ENCODE data around the gene PLXDC2.
"Not testable (repeated sequence)": the region's sequence is repeated elsewhere in the genome, so short reads cannot be mapped to it uniquely, and the experiment has no call there.

The PLXDC2 gene

DNA sequence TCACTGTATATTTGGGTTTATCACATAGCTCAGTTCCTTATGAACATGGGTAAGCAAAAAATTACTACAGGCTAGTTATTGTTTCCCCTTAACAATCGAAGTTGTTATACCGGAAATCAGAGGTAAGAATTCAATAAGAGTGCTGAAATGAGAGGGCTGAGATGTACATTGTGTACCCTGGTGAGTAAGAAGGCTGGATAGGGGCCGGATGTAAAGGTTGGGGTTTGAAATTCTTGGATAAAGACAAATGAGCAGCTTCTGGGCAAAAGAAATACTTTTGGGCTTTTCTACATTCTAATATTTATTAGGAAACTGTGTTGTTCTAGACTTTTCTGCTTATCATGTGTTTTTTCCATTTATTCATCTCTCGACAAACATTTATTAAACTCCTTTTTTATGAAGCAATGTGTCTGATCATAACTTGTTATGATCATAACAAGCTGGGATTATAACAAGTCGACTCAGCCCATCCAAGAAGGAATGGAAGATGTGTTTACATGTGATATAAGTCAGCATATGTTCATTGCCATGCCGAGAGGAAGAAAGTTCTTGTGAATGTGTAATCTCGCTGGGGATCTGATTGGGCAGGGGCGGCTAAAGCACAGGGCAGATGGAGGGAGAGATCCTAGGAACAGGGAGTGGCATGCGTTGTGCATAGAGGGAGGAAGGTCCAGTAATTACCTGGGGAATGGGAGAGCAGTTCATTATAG is 155.3 kb downstream of the PLXDC2 start:
- DNase-seq (ENCODE audit: low read depth in 2 of 2, low spot score in 1 of 2), result no peak

DNA sequence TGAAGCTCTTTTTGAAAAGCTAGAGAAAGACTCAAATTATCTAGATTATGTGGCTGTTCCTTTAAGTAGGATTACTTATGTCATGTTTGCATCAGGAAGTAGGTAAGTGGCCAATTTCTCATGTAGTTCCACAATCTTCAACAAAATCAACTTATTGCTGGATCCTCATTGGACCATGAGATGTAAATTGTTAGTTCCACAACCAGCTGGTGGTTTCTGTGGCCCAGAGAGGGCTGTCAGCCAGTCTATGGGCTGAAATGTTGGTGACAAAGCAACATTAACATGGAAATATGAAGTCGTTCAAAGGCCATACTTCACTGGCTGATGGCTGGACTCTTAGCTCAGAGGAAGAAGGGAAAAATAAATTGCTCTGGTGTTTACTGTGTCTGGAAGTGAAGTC is 157.9 kb downstream of the PLXDC2 start:
- DNase-seq (ENCODE audit: low read depth in 2 of 2, low spot score in 1 of 2), result no peak

DNA sequence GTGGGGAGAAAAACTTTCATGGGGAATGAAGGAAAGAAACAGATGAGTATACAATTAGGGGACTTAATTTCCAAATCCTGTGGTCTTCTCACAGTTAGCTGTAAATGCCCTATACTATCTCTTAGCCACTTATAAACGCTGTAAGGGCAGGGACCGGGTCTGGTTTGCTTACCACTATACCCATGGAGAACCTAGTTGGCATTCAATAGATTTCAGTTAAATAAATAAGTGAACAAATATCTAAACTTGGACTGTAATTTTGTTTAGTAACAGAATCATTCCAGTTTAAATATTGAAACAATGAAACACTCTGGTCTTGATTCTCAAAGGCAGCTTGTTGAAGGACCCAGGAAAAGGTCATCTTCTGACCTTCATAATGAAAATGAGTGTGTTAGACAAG is 158.3 kb downstream of the PLXDC2 start:
- DNase-seq (ENCODE audit: low read depth in 2 of 2, low spot score in 1 of 2), result no peak

DNA sequence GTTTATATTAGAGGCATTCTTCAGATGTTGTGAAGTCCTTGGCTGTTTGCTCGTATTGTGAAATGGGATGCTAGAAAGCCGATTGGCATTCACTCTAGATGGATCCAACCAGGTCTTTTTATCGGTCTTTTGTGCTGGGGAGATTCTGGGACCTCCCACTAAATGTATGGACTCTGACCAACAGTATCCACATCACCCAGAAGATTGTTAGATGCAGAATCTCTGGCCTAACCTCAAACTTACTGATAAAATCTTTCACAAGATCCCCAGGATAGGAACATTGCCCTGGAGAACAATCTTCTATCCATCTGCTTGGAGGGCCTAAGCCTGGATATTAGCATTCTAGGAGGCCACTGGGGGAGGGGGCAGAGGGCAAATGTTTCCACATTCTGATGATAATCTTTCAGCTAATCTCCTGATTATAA is 160.9 kb downstream of the PLXDC2 start:
- DNase-seq (ENCODE audit: low read depth in 2 of 2, low spot score in 1 of 2), result no peak

DNA sequence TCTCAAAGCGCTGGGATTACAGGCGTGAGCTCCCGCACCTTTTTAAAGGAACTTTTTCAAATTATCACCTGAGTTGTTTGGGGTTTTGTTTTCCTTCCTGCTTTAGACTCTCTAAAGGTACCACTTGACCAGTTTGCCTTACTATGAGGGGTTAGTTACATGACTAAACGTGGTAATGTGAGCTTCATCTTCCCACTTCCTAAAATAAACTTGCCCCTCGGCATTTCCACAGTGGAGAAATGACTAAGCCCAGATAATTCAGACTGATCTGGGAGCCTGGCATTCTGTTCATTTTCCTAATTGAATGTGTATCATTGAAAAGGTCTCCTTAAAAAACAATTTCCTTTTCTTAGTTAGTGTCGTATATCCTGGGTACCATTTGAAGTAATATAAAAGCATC is 163.4 kb downstream of the PLXDC2 start:
- DNase-seq (ENCODE audit: low read depth in 2 of 2, low spot score in 1 of 2), result no peak

DNA sequence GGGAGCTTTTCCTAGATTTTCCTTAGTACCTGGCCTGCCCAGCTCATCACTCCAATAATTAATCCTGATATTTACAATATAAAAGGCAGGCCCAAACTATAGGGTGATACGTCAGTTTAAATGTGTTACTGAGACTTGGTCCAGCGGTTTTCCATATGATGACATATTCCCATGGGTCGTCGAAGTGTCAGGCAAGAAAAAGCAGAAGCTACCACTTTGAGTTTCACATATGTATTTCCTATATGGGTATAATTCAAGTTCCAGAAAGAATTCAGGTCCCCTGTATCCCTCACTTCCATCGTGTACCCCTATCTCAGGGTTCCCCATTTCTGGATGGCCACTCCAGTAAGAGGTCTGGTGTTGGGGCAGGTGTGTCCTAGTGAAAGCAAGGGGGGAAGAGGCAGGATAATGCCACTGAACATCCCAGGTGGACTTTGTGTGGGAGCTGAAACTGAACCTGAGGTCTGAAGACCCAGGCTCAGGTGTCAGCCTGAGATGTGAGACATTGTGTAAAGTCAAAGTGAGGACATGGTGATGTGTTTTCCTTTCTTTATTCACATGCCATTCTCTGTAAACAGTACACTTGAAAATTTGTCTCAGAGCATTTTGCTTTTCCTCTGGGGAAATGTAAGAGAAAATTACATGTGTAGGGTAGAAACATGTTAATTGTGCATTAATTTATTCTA is 167.8 kb downstream of the PLXDC2 start:
- DNase-seq (ENCODE audit: low read depth in 2 of 2, low spot score in 1 of 2), result no peak

DNA sequence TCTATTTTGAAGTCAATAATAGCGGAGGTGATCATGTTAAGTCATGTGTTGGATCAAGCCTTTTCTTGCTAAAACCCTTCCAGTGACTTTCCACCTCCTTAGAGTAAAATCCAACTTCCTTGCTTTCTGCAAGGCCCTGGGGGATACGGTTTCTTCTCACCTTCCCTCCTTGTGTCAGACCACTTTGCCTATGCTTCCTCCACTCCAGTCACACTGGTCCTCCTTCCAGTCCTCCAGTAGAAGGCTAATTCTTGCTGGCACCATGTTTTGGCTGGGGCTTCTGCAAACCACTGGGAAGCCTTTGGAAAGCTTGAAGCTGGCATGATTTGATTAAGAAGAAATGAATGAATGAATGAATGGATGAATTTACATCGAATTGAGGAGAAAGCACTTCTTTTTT is 169.5 kb downstream of the PLXDC2 start:
- DNase-seq (ENCODE audit: low read depth in 2 of 2, low spot score in 1 of 2), result no peak

DNA sequence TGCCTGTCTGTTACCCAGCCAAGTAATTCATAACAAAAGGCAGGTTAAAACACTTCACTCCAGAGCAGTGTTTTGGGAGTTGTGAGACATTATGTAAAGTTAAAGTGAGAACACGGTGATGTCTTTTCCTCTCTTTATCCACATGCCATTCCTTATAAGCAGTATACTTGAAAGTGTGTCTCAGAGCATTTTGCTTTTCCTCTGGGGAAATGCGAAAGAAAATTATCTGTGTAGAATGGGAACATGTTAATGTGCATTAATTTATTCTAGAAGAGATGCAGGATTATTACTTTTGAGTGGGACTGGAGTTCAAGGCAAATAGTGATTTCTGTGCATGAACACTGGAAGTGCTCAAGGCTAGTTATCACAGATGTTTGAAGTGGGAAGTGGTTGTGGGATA is 170.4 kb downstream of the PLXDC2 start:
- DNase-seq (ENCODE audit: low read depth in 2 of 2, low spot score in 1 of 2), result no peak

DNA sequence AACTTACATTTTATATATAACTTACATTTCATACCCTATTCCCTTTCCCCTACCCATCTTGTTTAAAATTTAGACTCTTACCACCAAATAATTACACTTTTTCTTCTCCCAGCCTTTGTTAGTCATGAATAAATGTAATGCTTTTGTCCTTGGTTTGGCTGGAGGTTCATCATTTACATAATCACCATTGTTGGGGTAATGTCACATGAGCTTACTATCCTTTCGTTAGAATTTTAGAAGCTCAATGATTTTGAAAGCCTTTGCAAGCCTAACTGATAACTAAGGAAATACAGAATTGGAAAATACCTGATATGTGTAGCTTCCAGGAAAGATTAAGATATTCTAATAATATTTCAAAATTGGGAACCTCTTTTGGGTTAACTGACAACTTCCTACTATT is 171.7 kb downstream of the PLXDC2 start:
- no peak for DNase-seq (ENCODE audit: low read depth in 2 of 2, low spot score in 1 of 2)

DNA sequence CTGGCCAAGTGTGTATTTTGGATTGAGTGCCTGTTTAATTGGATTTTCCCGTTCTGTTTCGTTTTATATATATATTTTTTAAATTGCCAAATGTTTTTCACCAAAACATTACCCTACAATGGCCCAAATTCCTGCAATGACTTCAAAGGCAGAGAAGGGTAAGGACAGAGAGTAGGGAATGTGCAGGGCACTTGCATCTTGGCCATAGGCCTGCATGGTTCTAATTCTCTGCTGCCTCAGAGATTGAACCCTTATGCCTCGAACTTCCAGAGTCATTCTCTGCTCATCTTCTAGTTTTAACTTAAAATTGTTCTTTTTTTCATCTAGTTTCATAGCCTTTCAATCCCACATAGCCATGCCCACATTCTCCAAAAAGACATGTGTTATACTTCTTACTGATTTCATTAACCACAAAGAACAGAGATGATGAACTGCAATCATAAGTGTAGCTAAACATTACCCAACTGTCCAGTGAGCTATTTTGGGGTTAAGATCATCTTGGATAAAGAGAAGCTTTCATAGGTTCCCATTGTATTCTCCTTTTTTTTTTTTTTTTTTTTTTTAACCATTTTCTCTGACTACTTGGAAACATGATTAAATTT is 177.6 kb downstream of the PLXDC2 start:
- DNase-seq (ENCODE audit: low read depth in 2 of 2, low spot score in 1 of 2), result no peak

DNA sequence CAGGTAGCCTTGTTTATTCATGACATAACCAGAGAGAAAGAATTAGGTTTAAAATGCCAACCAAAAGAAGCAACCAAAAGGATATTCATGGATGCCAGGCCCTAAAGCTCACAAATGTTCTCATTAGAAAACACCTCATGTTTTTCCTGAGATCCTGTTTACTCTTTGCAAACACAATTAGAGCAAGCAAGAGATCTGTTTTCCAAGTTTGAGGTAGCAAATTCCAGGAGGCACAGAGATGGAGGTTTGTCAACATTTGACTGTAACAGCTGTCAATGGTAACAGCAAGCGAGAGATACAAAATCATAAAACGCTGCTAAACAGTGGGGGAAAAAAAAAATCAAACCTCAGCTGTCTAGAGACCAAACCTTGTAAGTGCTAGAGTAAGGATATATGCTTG is 182.2 kb downstream of the PLXDC2 start:
- no peak for DNase-seq (ENCODE audit: low read depth in 2 of 2, low spot score in 1 of 2)

DNA sequence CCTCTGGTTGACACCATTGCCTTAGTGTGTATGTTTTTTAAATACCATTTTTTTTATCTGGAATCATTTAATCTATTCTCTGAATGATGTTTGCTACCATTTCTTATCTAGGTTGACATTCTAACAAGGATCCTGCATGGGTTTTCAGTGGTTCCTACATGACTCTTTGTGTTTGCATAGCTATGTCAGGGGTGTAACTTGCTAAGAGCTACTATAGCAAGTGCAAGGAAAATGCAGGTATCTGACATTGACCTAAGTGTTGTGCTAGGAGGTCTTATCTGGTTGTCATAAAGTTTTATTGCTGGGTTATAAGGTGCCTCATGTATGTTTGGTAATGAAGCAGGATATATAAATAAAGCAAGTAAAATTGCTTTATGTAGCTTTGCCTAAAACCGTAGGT is 183.2 kb downstream of the PLXDC2 start:
- no peak for DNase-seq (ENCODE audit: low read depth in 2 of 2, low spot score in 1 of 2)

DNA sequence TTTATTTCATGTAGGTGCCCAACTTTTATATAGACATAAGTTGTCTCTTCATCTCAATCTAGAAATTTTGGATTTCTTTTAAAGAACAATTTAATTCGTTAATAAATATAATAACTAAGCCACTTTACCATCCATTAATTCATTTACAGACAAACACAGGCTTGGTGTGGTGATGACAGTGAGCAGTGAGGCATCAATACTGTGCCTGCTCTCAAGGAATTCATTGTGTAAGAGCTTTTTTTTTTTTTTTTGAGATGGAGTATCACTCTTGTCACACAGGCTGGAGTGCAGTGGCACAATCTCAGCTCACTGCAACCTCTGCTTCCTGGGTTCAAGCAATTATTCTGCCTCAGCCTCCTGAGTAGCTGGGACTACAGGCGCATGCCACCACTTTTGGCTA is 185.8 kb downstream of the PLXDC2 start:
- DNase-seq (ENCODE audit: low read depth in 2 of 2, low spot score in 1 of 2), result not testable (repeated sequence)

DNA sequence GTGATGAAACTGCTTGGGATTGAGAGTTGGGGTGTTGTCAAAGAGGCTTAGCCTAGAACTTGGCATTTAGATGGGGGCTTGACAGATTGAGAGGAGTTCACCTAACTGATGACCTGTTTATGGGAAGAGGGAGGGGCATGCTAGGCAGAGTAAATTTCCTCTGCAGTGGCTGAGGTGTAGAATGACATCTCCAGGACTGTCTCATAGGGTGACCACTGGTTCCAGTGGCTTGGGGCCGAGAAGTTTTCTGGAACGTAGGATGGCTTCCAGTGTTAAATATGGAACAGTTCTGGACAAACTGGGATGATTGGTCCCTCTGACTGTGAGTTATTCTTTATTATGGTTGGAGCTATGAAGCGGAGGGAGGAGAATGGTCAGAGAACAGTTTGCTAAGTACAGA is 186.4 kb downstream of the PLXDC2 start:
- no peak for DNase-seq (ENCODE audit: low read depth in 2 of 2, low spot score in 1 of 2)

DNA sequence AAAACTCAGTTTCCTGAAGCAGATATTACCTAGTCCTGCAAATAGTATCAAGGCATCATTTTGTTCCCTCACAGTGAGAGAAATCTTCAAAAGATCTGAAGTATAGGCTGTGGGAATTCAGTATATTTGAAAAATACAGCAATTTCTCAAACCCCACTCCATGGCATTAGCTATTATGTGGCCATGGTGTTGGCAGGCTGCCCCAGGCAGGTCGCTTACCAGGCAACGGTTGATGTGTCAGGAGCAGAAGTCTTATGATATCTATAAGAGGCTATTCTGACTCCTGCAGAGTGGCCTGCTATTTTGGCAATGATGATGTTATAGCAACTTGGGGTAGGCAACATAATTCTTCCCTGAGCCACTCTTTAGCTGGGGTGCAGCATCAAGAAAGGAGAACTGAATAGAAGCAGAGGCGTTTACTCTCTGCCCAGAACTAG is 187.9 kb downstream of the PLXDC2 start:
- DNase-seq (ENCODE audit: low read depth in 2 of 2, low spot score in 1 of 2), result no peak

DNA sequence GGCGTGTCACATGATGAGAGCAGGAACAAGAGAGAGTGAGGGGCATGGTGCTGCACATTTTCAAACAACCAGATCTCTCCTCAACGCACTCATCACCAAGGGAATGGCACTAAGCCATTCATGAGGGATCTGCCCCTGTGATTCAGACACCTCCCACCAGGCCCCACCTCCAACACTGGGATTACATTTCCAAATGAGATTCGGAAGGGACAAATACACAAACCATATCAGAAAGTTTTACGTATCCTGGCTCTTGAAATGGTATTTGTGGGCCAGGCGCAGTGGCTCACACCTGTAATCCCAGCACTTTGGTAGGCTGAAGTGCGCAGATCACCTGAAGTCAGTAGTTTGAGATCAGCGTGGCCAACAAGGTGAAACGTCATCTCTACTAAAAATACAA is 189.4 kb downstream of the PLXDC2 start:
- no peak for DNase-seq (ENCODE audit: low read depth in 2 of 2, low spot score in 1 of 2)

DNA sequence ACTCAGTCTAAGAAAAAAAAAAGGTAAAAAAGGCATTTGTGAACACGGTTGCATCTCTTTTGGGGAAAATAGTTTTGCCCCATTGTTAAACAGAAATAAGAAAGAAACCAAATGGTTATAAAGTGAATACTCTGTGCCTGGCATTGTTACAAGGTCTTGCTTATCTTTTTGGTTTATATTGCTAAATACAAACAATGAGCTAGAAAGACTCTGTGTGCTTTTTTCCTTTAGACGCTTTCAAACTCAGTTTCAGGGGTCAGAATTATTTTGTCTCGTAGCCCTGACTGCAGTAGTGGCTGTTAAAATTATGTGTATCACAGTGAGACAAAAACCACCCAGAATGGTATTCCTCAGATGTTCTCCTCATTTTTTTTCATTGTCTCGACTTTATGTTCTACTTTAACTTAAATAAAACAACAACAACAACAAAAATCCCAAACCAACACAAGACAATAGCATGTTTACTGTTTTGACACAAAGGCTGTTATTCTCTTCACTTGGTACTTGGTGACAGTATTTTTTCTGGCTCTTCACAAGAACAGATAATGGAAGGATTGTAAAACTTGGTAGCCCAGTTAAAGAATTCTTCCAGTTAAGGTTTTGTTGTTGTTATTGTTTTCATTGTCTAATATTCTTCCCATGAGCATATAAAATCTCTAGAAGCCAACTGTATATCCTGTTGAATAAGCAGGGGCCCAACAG is 190.1 kb downstream of the PLXDC2 start:
- DNase-seq (ENCODE audit: low read depth in 2 of 2, low spot score in 1 of 2), result no peak

DNA sequence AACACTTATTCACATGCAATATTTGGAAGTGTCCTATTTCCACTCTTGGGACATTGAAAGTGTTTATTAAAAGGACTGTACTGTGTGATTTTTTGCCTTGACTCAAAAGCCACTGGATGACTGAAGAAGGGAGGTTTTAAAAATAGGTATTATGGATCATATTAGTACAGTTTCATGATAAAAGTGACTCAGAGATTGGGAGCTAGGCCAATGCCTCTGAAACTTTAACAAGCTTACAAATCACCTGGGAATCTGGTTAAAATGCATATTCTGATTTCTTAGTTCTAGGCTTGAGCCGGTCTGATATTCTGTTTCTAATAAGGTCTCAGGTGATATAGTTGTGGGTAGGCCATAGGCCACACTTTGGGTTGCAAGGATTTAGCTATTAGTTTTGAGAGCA is 191.2 kb downstream of the PLXDC2 start:
- DNase-seq (ENCODE audit: low read depth in 2 of 2, low spot score in 1 of 2), result no peak

DNA sequence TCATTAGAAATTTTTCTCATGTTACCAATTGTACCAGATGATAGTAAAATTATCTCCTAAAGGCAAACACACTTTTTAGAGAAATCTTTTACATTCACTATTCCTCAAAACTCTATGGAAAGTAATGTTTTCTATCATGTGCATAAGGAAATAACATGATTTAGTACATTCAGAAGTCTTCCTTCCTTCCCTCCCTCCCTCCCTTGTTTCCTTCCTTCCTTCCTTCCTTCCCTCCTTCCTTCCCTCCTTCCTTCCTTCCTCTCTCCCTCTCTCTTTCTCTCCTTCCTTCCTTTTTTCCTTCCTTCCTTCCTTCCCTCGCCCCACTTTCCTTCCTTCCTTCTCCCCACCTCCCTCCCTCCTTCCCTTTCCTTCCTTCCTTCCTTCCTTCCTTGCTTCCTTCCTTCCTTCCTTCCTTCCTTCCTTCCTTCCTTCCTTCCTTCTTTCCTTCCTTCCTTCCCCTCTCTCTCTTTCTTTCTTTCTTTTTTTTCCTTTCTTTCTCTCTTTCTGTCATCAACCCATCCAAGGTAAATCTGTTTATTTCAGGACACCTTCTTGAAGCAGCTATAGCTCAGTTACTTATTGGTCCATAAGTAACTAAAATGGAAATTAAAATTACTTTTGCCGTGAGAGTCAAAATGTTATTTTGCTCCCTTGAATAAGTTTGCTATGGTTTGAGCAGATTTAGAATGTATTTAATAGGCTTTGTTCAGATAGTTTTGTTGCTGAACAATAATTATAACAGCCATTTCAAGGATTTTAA is 197.9 kb downstream of the PLXDC2 start:
- no peak for DNase-seq (ENCODE audit: low read depth in 2 of 2, low spot score in 1 of 2)

DNA sequence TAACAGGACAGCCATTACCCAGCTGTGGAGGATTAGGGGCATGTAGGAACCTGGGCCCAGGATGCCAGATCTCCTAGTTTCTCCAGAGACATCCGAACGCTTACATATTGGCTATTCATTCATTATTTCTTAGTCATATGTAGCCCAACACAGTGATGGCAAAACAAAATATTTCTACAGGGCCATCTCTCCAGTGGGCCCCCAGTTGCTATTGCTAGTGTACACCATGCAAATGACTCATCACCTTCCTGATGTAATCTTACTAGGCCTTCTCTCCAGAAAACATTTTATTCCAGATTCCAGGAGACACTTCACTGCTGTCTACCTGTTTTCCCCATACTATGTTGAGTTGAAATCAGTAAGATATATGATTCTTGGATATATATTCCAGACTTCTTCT is 201.7 kb downstream of the PLXDC2 start:
- no peak for DNase-seq (ENCODE audit: low read depth in 2 of 2, low spot score in 1 of 2)

DNA sequence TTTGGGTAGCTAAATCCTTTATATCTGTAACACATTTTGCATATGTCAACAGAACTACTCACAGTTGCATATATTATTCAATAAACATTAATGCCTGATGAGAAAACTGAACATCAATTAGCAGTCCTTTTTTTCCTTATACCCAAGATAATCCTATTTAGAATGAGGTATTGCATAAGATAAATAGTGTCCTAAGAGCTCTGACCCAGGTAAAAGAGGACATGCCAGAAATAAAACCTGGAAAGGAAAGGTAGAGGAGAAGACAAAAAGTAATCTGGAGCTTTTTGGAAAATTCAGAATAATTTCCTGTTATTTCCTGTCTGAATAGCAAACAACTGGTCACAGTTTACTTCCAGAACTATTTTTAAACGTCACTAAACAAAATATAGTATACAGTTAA is 204.4 kb downstream of the PLXDC2 start:
- no peak for DNase-seq (ENCODE audit: low read depth in 2 of 2, low spot score in 1 of 2)

All from stimulated activated CD8-positive, alpha-beta memory T cell treated with anti-CD3 and anti-CD28 coated beads, Interleukin-4, amount 100 ng/mL, for 4 hours (primary cell).